Measurements from ENCODE around the gene KLHL29.

Gene KLHL29

DNA sequence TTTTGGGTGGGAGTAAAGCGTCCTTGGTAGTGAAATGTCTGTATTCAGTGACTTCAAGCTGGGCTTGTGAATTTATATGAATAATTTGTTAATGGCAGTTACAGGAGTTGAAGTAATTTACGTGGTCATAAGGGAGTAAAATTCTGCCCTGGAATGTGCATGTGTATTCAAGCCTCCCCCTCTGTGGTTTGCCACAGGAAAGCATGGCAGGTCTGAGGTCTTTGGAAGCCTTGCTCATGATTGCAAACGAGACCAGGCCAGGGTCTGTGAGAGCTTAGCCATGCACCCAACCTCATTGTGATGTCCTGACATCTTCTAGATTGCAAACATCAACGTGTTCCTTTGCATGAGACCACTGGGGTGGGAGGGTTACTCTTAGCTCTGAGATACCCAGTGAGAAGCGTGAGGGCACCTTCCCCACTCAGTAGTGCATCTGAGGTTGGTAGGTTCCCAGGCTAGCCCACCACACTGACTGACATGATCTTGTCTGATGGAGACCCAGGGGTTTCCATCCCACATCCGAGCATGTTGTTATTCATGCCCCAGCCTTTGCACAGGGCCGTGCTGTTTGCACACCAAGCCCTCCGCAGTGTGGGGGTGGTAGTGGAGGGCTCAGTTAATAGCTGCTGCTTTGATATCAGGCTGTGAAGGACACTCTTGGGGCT, 216.5 kb downstream of the KLHL29 start:
- DNase-seq (ENCODE audit: low read depth in 1 of 2, low spot score in 1 of 2): no peak
- no peak overlapping the region for H3K27ac ChIP-seq (replicated peaks)
- no peaks in the 10 kb centered on the region for H3K27me3 ChIP-seq (ENCODE audit: insufficient read depth, poor library complexity, severe bottlenecking)
- H3K4me3 ChIP-seq (replicated peaks; ENCODE audit: insufficient read depth, low read length): no peak overlapping the region
- TF ChIP-seq POLR2AphosphoS5 (IDR thresholded peaks at IDR 0.05; ENCODE audit: low read depth) (no peak), SPI1 (IDR thresholded peaks at IDR 0.05; ENCODE audit: borderline replicate concordance, low read depth) (no peak), GABPA (IDR thresholded peaks at IDR 0.05; ENCODE audit: low read depth) (no peak)
- TF ChIP-seq, protein P1, sequence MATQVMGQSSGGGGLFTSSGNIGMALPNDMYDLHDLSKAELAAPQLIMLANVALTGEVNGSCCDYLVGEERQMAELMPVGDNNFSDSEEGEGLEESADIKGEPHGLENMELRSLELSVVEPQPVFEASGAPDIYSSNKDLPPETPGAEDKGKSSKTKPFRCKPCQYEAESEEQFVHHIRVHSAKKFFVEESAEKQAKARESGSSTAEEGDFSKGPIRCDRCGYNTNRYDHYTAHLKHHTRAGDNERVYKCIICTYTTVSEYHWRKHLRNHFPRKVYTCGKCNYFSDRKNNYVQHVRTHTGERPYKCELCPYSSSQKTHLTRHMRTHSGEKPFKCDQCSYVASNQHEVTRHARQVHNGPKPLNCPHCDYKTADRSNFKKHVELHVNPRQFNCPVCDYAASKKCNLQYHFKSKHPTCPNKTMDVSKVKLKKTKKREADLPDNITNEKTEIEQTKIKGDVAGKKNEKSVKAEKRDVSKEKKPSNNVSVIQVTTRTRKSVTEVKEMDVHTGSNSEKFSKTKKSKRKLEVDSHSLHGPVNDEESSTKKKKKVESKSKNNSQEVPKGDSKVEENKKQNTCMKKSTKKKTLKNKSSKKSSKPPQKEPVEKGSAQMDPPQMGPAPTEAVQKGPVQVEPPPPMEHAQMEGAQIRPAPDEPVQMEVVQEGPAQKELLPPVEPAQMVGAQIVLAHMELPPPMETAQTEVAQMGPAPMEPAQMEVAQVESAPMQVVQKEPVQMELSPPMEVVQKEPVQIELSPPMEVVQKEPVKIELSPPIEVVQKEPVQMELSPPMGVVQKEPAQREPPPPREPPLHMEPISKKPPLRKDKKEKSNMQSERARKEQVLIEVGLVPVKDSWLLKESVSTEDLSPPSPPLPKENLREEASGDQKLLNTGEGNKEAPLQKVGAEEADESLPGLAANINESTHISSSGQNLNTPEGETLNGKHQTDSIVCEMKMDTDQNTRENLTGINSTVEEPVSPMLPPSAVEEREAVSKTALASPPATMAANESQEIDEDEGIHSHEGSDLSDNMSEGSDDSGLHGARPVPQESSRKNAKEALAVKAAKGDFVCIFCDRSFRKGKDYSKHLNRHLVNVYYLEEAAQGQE (IDR thresholded peaks at IDR 0.05; ENCODE audit: insufficient replicate concordance, low read depth): no peak
- TF ChIP-seq, protein P2, sequence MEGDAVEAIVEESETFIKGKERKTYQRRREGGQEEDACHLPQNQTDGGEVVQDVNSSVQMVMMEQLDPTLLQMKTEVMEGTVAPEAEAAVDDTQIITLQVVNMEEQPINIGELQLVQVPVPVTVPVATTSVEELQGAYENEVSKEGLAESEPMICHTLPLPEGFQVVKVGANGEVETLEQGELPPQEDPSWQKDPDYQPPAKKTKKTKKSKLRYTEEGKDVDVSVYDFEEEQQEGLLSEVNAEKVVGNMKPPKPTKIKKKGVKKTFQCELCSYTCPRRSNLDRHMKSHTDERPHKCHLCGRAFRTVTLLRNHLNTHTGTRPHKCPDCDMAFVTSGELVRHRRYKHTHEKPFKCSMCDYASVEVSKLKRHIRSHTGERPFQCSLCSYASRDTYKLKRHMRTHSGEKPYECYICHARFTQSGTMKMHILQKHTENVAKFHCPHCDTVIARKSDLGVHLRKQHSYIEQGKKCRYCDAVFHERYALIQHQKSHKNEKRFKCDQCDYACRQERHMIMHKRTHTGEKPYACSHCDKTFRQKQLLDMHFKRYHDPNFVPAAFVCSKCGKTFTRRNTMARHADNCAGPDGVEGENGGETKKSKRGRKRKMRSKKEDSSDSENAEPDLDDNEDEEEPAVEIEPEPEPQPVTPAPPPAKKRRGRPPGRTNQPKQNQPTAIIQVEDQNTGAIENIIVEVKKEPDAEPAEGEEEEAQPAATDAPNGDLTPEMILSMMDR (IDR thresholded peaks at IDR 0.05; ENCODE audit: insufficient read depth, low read length): no peak

DNA sequence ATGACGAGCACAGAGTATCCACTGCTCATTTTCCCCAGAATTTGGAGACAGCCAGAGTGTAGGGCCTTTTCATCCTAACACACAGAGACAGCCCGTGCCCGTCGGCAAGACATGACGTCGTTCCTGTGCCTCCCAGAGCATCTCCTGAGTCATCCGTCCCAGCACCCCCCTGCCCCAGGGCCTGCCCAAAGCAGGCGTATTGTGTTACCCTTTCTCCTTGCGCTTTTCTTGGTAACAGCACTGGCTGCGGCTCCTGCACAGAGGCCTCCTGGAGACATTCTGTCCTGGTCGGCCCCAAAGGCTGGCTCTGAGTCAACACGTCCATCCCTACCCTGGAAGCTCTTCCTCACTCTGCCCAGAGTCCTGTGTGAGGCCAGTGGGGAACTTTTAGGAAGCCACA, 217.1 kb downstream of the KLHL29 start:
- H3K4me3 ChIP-seq (replicated peaks; ENCODE audit: insufficient read depth, low read length): no peak overlapping the region
- DNase-seq (ENCODE audit: low read depth in 1 of 2, low spot score in 1 of 2): no peak
- TF ChIP-seq, protein P2 (IDR thresholded peaks at IDR 0.05; ENCODE audit: insufficient read depth, low read length): no peak
- TF ChIP-seq, protein P1 (IDR thresholded peaks at IDR 0.05; ENCODE audit: insufficient replicate concordance, low read depth): no peak
- no peak for TF ChIP-seq POLR2AphosphoS5 (IDR thresholded peaks at IDR 0.05; ENCODE audit: low read depth)
- TF ChIP-seq GABPA (IDR thresholded peaks at IDR 0.05; ENCODE audit: low read depth): no peak
- TF ChIP-seq SPI1 (IDR thresholded peaks at IDR 0.05; ENCODE audit: borderline replicate concordance, low read depth): no peak
- H3K27ac ChIP-seq (replicated peaks): no peak overlapping the region
- no peaks in the 10 kb centered on the region for H3K27me3 ChIP-seq (ENCODE audit: insufficient read depth, poor library complexity, severe bottlenecking)

DNA sequence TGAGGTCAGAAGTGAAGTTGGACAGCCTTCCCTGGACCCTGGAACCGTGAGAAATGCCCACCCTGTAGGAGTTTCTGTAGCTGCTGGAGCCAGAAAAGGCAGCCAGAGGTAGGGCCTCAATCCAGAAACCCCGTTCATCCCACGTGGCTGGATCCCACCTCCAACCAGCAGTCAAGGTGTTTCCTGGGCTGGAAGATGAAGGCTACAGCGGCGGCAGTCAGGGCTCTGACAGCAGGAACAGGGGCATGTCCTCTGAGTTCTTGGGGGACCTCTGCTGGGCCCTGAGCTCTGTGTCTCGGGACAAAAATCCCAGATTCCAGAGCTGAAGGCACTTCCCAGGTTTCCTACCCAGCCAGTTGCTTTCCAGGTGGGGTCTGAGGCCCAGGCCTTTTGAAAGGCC, 218.2 kb downstream of the KLHL29 start:
- TF ChIP-seq, protein P1 (IDR thresholded peaks at IDR 0.05; ENCODE audit: insufficient replicate concordance, low read depth): no peak
- TF ChIP-seq GABPA (IDR thresholded peaks at IDR 0.05; ENCODE audit: low read depth): no peak
- TF ChIP-seq SPI1 (IDR thresholded peaks at IDR 0.05; ENCODE audit: borderline replicate concordance, low read depth): no peak
- TF ChIP-seq, protein P2 (IDR thresholded peaks at IDR 0.05; ENCODE audit: insufficient read depth, low read length): no peak
- no peak for TF ChIP-seq POLR2AphosphoS5 (IDR thresholded peaks at IDR 0.05; ENCODE audit: low read depth)
- no peak overlapping the region for H3K27ac ChIP-seq (replicated peaks)
- no peak for DNase-seq (ENCODE audit: low read depth in 1 of 2, low spot score in 1 of 2)

More for the DNA sequence above, 218.2 kb downstream of the KLHL29 start:
- Histone ChIP-seq H3K4me3 (replicated peaks; ENCODE audit: insufficient read depth, low read length) (no peak overlapping the region), H3K27me3 (ENCODE audit: insufficient read depth, poor library complexity, severe bottlenecking) (no peaks in the 10 kb centered on the region)

All from HL-60 (cell line).